Lower leg skin (tissue), 3 donors: ENCODE measurements around the gene ZRSR2.

ENCODE experiments used
- POLR2A ChIP-seq, 2 donors: fragments of 450-650 bp; IDR thresholded peaks; one replicate each; pipeline ENCODE4 v1.6.1; 2016 to 2017; ENCODE audit warnings: antibody characterized with exemption in 2 of 2, mild to moderate bottlenecking in 1 of 2, moderate library complexity in 1 of 2
- TF ChIP-seq, protein P1 (sequence below), 3 donors: fragments of 450-650 bp; IDR thresholded peaks; one replicate each; pipeline ENCODE4 v1.5.1; 2016; ENCODE audit warnings: antibody characterized with exemption in 3 of 3, mild to moderate bottlenecking in 3 of 3, moderate library complexity in 2 of 3

- TF ChIP-seq, protein P1, sequence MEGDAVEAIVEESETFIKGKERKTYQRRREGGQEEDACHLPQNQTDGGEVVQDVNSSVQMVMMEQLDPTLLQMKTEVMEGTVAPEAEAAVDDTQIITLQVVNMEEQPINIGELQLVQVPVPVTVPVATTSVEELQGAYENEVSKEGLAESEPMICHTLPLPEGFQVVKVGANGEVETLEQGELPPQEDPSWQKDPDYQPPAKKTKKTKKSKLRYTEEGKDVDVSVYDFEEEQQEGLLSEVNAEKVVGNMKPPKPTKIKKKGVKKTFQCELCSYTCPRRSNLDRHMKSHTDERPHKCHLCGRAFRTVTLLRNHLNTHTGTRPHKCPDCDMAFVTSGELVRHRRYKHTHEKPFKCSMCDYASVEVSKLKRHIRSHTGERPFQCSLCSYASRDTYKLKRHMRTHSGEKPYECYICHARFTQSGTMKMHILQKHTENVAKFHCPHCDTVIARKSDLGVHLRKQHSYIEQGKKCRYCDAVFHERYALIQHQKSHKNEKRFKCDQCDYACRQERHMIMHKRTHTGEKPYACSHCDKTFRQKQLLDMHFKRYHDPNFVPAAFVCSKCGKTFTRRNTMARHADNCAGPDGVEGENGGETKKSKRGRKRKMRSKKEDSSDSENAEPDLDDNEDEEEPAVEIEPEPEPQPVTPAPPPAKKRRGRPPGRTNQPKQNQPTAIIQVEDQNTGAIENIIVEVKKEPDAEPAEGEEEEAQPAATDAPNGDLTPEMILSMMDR (IDR thresholded peaks at IDR 0.05), result no peak
- TF ChIP-seq POLR2A (IDR thresholded peaks at IDR 0.05), result no peak
Observed at GRCh38 chrX:15785176-15785750, 5.0 kb upstream of the ZRSR2 start.
